ENCODE results near the gene SLC30A3.
A peak's percentile ranks its signal among the peaks of the same experiment; 100 is the strongest.
"Not testable (repeated sequence)": the region's sequence is repeated elsewhere in the genome, so short reads cannot be mapped to it uniquely, and the experiment has no call there.

Gene SLC30A3
- 1.4 to 13.9 (median 3.5) reads per million in 18 experiments for total RNA-seq

GRCh38 chr2:27262379-27263286, at the start of gene SLC30A3:
SLC30A3 (minus strand) TSS chr2:27263047; CDS start chr2:27262906, 141 bp downstream.
- peak; percentile 48 to 76 for DNase-seq

GRCh38 chr2:27312152-27312551, 49.3 kb upstream of the SLC30A3 start:
- DNase-seq = no peak

GRCh38 chr2:27309651-27310050, 46.8 kb upstream of the SLC30A3 start:
- DNase-seq = no peak

GRCh38 chr2:27308359-27308881, 45.6 kb upstream of the SLC30A3 start, which contains the start of gene UCN:
UCN (minus strand) TSS chr2:27308445; CDS start chr2:27307895, 550 bp downstream.
- DNase-seq = no peak

- DNase-seq = no peak
These were observed 44.9 kb upstream of the SLC30A3 start for GRCh38 chr2:27307545-27308358.

- DNase-seq = no peak
These were observed 44.4 kb upstream of the SLC30A3 start for GRCh38 chr2:27307287-27307544.

- DNase-seq = no peak
These were observed 43.9 kb upstream of the SLC30A3 start for GRCh38 chr2:27306573-27307286.

GRCh38 chr2:27306136-27306535, 43.3 kb upstream of the SLC30A3 start:
- DNase-seq = no peak

GRCh38 chr2:27305516-27305915, 42.7 kb upstream of the SLC30A3 start:
- DNase-seq = no peak

- DNase-seq = no peak
These were observed 41.8 kb upstream of the SLC30A3 start for GRCh38 chr2:27304488-27305240.

GRCh38 chr2:27303093-27304025, 40.5 kb upstream of the SLC30A3 start:
- DNase-seq = peak; percentile 79 to 82

- not testable (repeated sequence) for DNase-seq
These were observed 37.8 kb upstream of the SLC30A3 start for GRCh38 chr2:27300606-27301005.

- no peak for DNase-seq
These were observed 35.7 kb upstream of the SLC30A3 start for GRCh38 chr2:27298391-27299080.

- no peak for DNase-seq
These were observed 34.3 kb upstream of the SLC30A3 start for GRCh38 chr2:27297195-27297594.

- peak in 1 of 2 donors; percentile 65 for DNase-seq
These were observed 33.6 kb upstream of the SLC30A3 start for GRCh38 chr2:27296481-27296880.

- no peak for DNase-seq
These were observed 32.1 kb upstream of the SLC30A3 start for GRCh38 chr2:27294928-27295327.

- peak in 1 of 2 donors; percentile 5 for DNase-seq
These were observed 29.0 kb upstream of the SLC30A3 start for GRCh38 chr2:27291865-27292264.

GRCh38 chr2:27290549-27290948, 27.7 kb upstream of the SLC30A3 start:
- no peak for DNase-seq

GRCh38 chr2:27288610-27289009, 25.8 kb upstream of the SLC30A3 start:
- no peak for DNase-seq

- DNase-seq = no peak
These were observed 22.6 kb upstream of the SLC30A3 start for GRCh38 chr2:27285481-27285880.

Measured in inflammatory macrophage (primary cell).